Calu3 (cell line): ENCODE data around the gene UTS2B. TPM values are rescaled to one million over a fixed set of nuclear protein-coding genes. Genes with fewer than 3 reads are reported as not detected.

ENCODE experiments used
- BruUV-seq: library from RNA; stranded (reverse); fragments of 400-500 nt; replicated peaks from 2 replicates; lab custom pipeline; 2021; lab: Mats Ljungman, UMichigan
- CTCF ChIA-PET: fragments of 300-600 bp; sonication (Branson Sonifier 250); formaldehyde crosslinking; loops from one replicate; lab custom pipeline; 2022; ENCODE audit warnings: antibody characterized with exemption; lab: Charles Lee
- DNase-seq: peaks from one replicate; pipeline ENCODE4 v3.0.0; 2022
- H3K27ac Mint-ChIP-seq: one replicate; pipeline ENCODE4 v1.8.0; 2022; ENCODE audit warnings: mixed read lengths; ENCODE audit not compliant: unreplicated experiment
- H3K27me3 Mint-ChIP-seq: one replicate; pipeline ENCODE4 v1.8.0; 2022; ENCODE audit warnings: mixed read lengths; ENCODE audit not compliant: unreplicated experiment
- H3K36me3 Mint-ChIP-seq: one replicate; pipeline ENCODE4 v1.8.0; 2022; ENCODE audit warnings: mild to moderate bottlenecking, moderate library complexity, mixed read lengths; ENCODE audit not compliant: insufficient read depth, unreplicated experiment
- H3K4me1 Mint-ChIP-seq: one replicate; pipeline ENCODE4 v1.8.0; 2022; ENCODE audit warnings: mild to moderate bottlenecking, low read depth, mixed read lengths; ENCODE audit not compliant: unreplicated experiment
- H3K4me3 Mint-ChIP-seq: one replicate; pipeline ENCODE4 v1.8.0; 2022; ENCODE audit warnings: mild to moderate bottlenecking, low read depth, moderate library complexity, mixed read lengths; ENCODE audit not compliant: unreplicated experiment
- H3K9me3 Mint-ChIP-seq: one replicate; pipeline ENCODE4 v1.8.0; 2022; ENCODE audit warnings: low read depth, mixed read lengths; ENCODE audit not compliant: unreplicated experiment
- intact Hi-C: fragments of 100-400 bp; cut with micrococcal nuclease; formaldehyde crosslinking; loops from one replicate; pipeline ENCODE4 v1.10.0; 2022; ENCODE audit not compliant: unreplicated experiment
- total RNA-seq: library from RNA; stranded (reverse); gene quantifications from 2 replicates; pipeline ENCODE4 v1.2.3, GENCODE V29; 2022
- TF ChIP-seq, protein P1 (sequence below): fragments of 200-600 bp; IDR thresholded peaks from one replicate; pipeline ENCODE4 v1.8.0; 2022; ENCODE audit warnings: antibody characterized with exemption; ENCODE audit not compliant: unreplicated experiment

UTS2B gene
- total RNA-seq, 1 experiment from 2014 or later: 1.5 TPM

DNA sequence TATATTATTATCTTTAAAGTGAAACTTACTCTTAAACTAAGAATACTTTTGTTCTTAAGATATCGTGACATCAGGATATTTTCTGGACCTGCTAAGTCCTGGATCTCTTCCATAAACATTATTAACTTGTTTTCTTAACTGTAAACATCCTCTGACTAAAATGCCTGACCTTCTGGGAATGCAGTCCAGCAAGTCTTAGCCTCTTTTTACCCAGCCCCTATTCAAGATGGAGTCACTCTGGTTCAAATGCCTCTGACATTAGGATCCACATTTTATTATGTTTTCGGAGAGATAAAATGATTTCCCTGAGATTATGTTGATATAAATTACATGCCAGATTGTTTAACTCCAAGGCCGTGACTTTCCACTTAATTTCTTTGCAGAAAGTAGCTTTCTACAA lies 93.7 kb downstream of the UTS2B start:
- TF ChIP-seq, protein P1, sequence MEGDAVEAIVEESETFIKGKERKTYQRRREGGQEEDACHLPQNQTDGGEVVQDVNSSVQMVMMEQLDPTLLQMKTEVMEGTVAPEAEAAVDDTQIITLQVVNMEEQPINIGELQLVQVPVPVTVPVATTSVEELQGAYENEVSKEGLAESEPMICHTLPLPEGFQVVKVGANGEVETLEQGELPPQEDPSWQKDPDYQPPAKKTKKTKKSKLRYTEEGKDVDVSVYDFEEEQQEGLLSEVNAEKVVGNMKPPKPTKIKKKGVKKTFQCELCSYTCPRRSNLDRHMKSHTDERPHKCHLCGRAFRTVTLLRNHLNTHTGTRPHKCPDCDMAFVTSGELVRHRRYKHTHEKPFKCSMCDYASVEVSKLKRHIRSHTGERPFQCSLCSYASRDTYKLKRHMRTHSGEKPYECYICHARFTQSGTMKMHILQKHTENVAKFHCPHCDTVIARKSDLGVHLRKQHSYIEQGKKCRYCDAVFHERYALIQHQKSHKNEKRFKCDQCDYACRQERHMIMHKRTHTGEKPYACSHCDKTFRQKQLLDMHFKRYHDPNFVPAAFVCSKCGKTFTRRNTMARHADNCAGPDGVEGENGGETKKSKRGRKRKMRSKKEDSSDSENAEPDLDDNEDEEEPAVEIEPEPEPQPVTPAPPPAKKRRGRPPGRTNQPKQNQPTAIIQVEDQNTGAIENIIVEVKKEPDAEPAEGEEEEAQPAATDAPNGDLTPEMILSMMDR: no peak
- Mint-ChIP-seq H3K9me3 (no peaks in the 10 kb centered on the region), H3K4me3 (no peak overlapping the region), H3K27me3 (no peaks in the 10 kb centered on the region), H3K36me3 (peaks cover 5% of the 10 kb centered on the region), H3K27ac (no peak overlapping the region), H3K4me1 (peaks cover 53% of the 10 kb centered on the region)
- intact Hi-C loops: loop anchor here (5.0 kb wide), 1 partner anchor 94 kb away; no protein-coding TSS in a partner anchor
- CTCF ChIA-PET: no interaction called here
- DNase-seq: no peak
- no TSS peak for BruUV-seq

GRCh38 chr3:191235331-191236314 lies 94.7 kb downstream of the UTS2B start:
- peaks cover 5% of the 10 kb centered on the region for H3K36me3 Mint-ChIP-seq
- no TSS peak for BruUV-seq
- DNase-seq: no peak
- CTCF ChIA-PET: no interaction called here
- no peaks in the 10 kb centered on the region for H3K9me3 Mint-ChIP-seq
- no peak overlapping the region for H3K4me3 Mint-ChIP-seq
- intact Hi-C loops: loop anchor here (5.0 kb wide), 1 partner anchor 93 kb away; no protein-coding TSS in a partner anchor
- H3K27me3 Mint-ChIP-seq: no peaks in the 10 kb centered on the region
- TF ChIP-seq, protein P1: no peak
- H3K27ac Mint-ChIP-seq: no peak overlapping the region
- H3K4me1 Mint-ChIP-seq: peaks cover 53% of the 10 kb centered on the region

DNA sequence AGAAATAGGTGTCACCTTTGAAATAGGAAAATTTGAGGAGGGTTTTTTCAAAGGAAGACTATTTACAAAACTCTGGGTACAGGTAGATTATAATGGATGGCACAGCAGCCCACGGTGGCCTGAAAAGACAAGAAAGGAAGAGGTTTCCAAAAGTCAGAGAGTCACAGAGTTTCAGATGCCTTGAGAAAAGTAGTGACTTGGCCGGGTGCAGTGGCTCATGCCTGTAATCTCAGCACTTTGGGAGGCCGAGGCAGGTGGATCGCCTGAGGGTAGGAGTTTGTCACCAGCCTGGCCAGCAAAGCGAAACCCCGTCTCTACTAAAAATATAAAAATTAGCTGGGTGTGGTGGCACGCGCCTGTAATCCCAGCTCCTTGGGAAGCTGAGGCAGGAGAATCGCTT lies 96.1 kb downstream of the UTS2B start:
- BruUV-seq: no TSS peak
- no peak overlapping the region for H3K4me3 Mint-ChIP-seq
- no peaks in the 10 kb centered on the region for H3K27me3 Mint-ChIP-seq
- intact Hi-C loops: no loop called here
- no peak overlapping the region for H3K27ac Mint-ChIP-seq
- H3K4me1 Mint-ChIP-seq: peaks cover 40% of the 10 kb centered on the region
- DNase-seq: no peak
- H3K36me3 Mint-ChIP-seq: peaks cover 5% of the 10 kb centered on the region
- CTCF ChIA-PET: no interaction called here
- no peaks in the 10 kb centered on the region for H3K9me3 Mint-ChIP-seq
- TF ChIP-seq, protein P1: no peak

- BruUV-seq: no TSS peak
- Mint-ChIP-seq H3K27ac (no peak overlapping the region), H3K36me3 (no peaks in the 10 kb centered on the region), H3K4me3 (no peak overlapping the region), H3K27me3 (no peaks in the 10 kb centered on the region), H3K9me3 (no peaks in the 10 kb centered on the region), H3K4me1 (no peaks in the 10 kb centered on the region)
- no peak for DNase-seq
- CTCF ChIA-PET: no interaction called here
- TF ChIP-seq, protein P1: no peak
- intact Hi-C loops: no loop called here
Measured at GRCh38 chr3:191227541-191227940, 102.8 kb downstream of the UTS2B start.
